T-cell (primary cell): Measurements from ENCODE around the gene DOCK11. TPM values are rescaled to one million over a fixed set of nuclear protein-coding genes. Genes with fewer than 3 reads are reported as not detected.

Experiments
- ATAC-seq, 4 experiments: fragments of 200-7000 bp in 3 of 4; fragments of 150-1000 bp in 1 of 4; cut with Tn5 transposase; replicated peaks in 1 of 4; 1 replicate in 3 of 4; 2 replicates in 1 of 4; pipeline ENCODE4 v1.10.0; 2021; ENCODE audit warnings: moderate library complexity in 3 of 4, mild to moderate bottlenecking in 2 of 4, moderate number of reproducible peaks in 1 of 4
- CTCF ChIA-PET, 2 donors: fragments of 300-600 bp; sonication (Branson Sonifier 250); formaldehyde crosslinking; loops; one replicate each; lab custom pipeline; 2022; ENCODE audit warnings: antibody characterized with exemption in 2 of 2; lab: Charles Lee
- POLR2A ChIA-PET, 2 donors: fragments of 300-600 bp; sonication (Branson Sonifier 250); formaldehyde crosslinking; loops; one replicate each; lab custom pipeline; 2022; ENCODE audit warnings: antibody characterized with exemption in 2 of 2; lab: Charles Lee
- DNase-seq, 35 experiments: peaks; one replicate each; pipeline versions ENCODE4 v3.0.0 to v3.0.0-alpha.2; 2013 to 2023
- H3K27ac ChIP-seq: one replicate; pipeline ENCODE4 v1.5.1; 2013; ENCODE audit warnings: low read length
- H3K27me3 ChIP-seq, 2 experiments: replicated peaks in 1 of 2; 1 replicate in 1 of 2; 2 replicates in 1 of 2; pipeline versions ENCODE4 v1.6.1 to v1.7.0; 2013; ENCODE audit warnings: low read length in 1 of 2, mixed read lengths in 1 of 2; ENCODE audit not compliant: control insufficient read depth in 2 of 2, insufficient read depth in 2 of 2; ENCODE audit errors: extremely low read depth in 1 of 2
- H3K36me3 ChIP-seq, 2 donors: 1 replicate in 1 of 2; 2 replicates in 1 of 2; pipeline versions ENCODE4 v1.6.1 to v1.7.0; 2013; ENCODE audit warnings: low read length in 1 of 2; ENCODE audit not compliant: control insufficient read depth in 2 of 2, insufficient read depth in 1 of 2; ENCODE audit errors: extremely low read depth in 1 of 2
- H3K4me1 ChIP-seq, 2 experiments: 1 replicate in 1 of 2; 2 replicates in 1 of 2; pipeline versions ENCODE4 v1.6.1 to v1.7.0; 2013; ENCODE audit warnings: low read length in 2 of 2, mixed read lengths in 1 of 2; ENCODE audit not compliant: insufficient read depth in 2 of 2, control insufficient read depth in 1 of 2; ENCODE audit errors: extremely low read depth in 1 of 2
- H3K4me3 ChIP-seq, 2 donors: 1 replicate in 1 of 2; 2 replicates in 1 of 2; pipeline versions ENCODE4 v1.5.1 to v1.7.0; 2013; ENCODE audit warnings: mild to moderate bottlenecking in 2 of 2, low read length in 1 of 2, moderate library complexity in 1 of 2; ENCODE audit not compliant: control insufficient read depth in 1 of 2; ENCODE audit errors: extremely low read depth in 1 of 2
- H3K9me3 ChIP-seq: 2 replicates; pipeline ENCODE4 v1.7.0; 2013
- H3K27ac Mint-ChIP-seq, 2 donors: one replicate each; pipeline ENCODE4 v1.8.0; 2020 to 2021; ENCODE audit warnings: mild to moderate bottlenecking in 2 of 2, mixed read lengths in 2 of 2
- H3K27me3 Mint-ChIP-seq, 2 donors: one replicate each; pipeline ENCODE4 v1.8.0; 2021 to 2022; ENCODE audit warnings: mixed read lengths in 2 of 2
- H3K36me3 Mint-ChIP-seq: one replicate; pipeline ENCODE4 v1.8.0; 2021; ENCODE audit warnings: mixed read lengths
- H3K4me1 Mint-ChIP-seq, 3 donors: one replicate each; pipeline ENCODE4 v1.8.0; 2020 to 2022; ENCODE audit warnings: mixed read lengths in 3 of 3, mild to moderate bottlenecking in 1 of 3
- H3K4me3 Mint-ChIP-seq, 3 donors: one replicate each; pipeline ENCODE4 v1.8.0; 2020 to 2022; ENCODE audit warnings: mild to moderate bottlenecking in 3 of 3, mixed read lengths in 3 of 3, moderate library complexity in 3 of 3
- H3K9me3 Mint-ChIP-seq, 3 donors: one replicate each; pipeline ENCODE4 v1.8.0; 2020 to 2022; ENCODE audit warnings: mixed read lengths in 3 of 3
- WGBS: methylation state at CpG from one replicate; pipeline ENCODE4 v1.1.5; 2013; ENCODE audit warnings: missing lambda C conversion rate; ENCODE audit not compliant: insufficient coverage; 5-methylcytosine and 5-hydroxymethylcytosine counted together
- total RNA-seq, 35 experiments: library from RNA in 6 of 35; stranded (reverse) in 6 of 35; fragments of 120-200 nt in 1 of 35; gene quantifications; one replicate each; pipeline versions ENCODE4 v1.2.1 to v1.2.4 and lab custom pipeline; 2013 to 2026

Gene DOCK11
- total RNA-seq, 5 donors from 2014 or later (not counting 1 experiment from before 2014, with no cell fraction given) = 90.7 to 102 (median 94.5) TPM

DNA sequence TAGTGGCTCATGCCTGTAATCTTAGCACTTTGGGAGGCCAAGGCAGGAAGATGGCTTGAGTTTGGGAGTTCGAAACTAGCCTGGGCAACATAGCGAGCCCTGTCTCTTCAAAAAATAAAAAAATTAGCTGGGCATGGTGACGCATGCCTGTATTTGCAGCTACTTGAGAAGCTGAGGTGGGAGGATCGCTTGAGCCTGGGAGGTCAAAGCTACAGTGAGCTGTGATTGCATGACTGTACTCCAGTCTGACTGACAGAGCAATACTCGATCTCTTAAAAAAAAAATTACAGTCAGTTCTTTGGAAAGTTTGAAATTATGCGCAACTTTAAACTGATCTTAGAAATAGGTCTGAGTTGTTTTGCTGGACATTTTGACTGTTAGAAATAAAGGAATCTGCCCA is 55.8 kb downstream of the DOCK11 start:
- Histone ChIP-seq H3K27ac (no peak overlapping the region), H3K4me3 (no peak overlapping the region), H3K27me3 (no peaks in the 10 kb centered on the region), H3K36me3 (peaks cover 7 to 72% of the 10 kb centered on the region in 2 donors), H3K9me3 (no peaks in the 10 kb centered on the region), H3K4me1 (peaks cover 0 to 3% of the 10 kb centered on the region in 2 experiments)
- Mint-ChIP-seq H3K4me1 (peaks cover 10 to 21% (median 16%) of the 10 kb centered on the region in 3 donors), H3K27ac (no peak overlapping the region), H3K9me3 (no peaks in the 10 kb centered on the region), H3K27me3 (peaks cover 0 to 4% of the 10 kb centered on the region in 2 donors), H3K4me3 (no peak overlapping the region), H3K36me3 (peaks cover 12% of the 10 kb centered on the region)
- DNase-seq (no peak), ATAC-seq (no peak)
- WGBS = 80% methylated on average over 1 of the region's 6 CpGs
- ChIA-PET POLR2A (no interaction called here), CTCF (no interaction called here)

DNA sequence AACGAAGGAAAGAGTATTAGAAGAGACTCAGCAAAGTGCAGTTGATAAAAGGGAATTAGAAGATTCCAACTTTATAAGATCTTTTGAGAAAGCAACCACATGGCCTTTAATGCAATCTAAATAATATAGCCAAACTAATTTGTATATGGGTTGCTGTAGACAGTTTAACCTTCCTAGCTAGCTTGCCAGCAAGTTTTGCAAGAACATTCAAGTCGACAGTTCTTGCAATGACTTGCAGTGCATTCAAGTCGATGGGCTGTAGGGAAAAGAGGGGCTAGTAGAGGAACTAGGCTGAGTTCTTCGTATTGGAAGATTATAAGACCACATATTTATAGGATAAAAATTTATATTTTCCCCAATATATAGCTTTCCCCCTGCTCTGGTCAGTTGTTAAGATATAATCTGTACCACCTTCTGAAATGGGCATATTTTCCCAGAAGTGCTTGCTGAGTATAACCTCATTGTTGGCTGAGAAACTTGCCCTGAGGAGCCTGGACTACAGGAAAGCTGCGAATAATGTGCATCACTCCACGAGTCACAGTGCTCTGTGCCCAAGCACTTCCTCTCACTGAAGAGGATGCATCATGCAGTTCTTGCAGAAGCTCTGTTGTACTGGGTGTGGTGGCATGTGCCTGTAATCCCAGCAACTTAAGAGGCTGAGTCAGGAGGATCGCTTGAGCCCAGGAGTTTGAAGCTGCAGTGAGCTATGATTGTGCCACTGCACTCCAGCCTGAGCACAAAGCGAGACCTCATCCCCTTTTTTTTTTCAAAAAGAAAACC is 56.7 kb downstream of the DOCK11 start:
- DNase-seq (no peak), ATAC-seq (peak in 1 of 4 experiments; percentile 38)
- ChIA-PET CTCF (interaction anchor here (0.5 to 1.1 kb wide), 3 partner anchors 8 to 1051 kb away, joined by 3 read pairs; no protein-coding TSS in a partner anchor), POLR2A (interaction anchor here in 1 of 2 donors (0.6 kb wide), 1 partner anchor 54 kb away, joined by 3 read pairs; no protein-coding TSS in a partner anchor)
- H3K4me3 ChIP-seq = no peak overlapping the region
- Mint-ChIP-seq H3K9me3 (no peaks in the 10 kb centered on the region), H3K27me3 (peaks cover 0 to 9% of the 10 kb centered on the region in 2 donors), H3K36me3 (peaks cover 18% of the 10 kb centered on the region), H3K27ac (peak overlapping the region; percentile 34 to 71), H3K4me1 (peaks cover 10 to 28% (median 16%) of the 10 kb centered on the region in 3 donors), H3K4me3 (no peak overlapping the region)
- no CpG with 5 or more reads among the region's 8 CpGs for WGBS
- peaks cover 0 to 3% of the 10 kb centered on the region in 2 experiments for H3K4me1 ChIP-seq
- no peaks in the 10 kb centered on the region for H3K27me3 ChIP-seq
- no peaks in the 10 kb centered on the region for H3K9me3 ChIP-seq
- H3K36me3 ChIP-seq = peaks cover 7 to 70% of the 10 kb centered on the region in 2 donors
- H3K27ac ChIP-seq = no peak overlapping the region

DNA sequence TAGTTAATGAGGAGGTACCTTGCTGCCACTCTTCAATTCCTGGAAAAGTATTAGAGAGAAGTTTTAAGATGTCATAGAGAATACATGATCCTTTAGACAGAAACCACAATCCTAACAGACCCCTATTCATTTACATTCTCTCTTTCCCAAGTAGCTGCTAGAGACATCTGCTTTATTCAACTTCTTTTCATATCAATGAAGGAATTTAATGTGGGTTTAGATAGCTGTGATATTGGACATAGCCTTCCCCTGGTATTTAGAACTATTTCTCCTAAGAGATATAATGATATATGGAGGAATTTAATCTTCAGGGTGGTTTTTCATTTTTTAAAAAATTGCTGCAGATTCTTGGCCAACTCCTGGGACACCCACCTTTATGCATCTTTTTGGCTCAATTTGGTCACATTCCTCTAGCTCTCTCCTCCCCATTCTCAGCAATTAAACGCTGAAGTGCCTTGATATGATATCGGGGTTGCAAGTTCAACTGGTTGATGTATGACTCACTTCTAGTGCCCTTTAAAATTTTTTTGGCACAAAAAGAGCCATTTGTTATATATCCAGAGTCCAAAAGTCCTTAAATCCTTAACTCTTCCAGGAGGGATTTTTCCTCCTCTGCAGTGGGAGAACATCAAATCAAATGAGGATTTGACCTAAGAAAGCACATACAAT is 57.6 kb downstream of the DOCK11 start:
- no peaks in the 10 kb centered on the region for H3K27me3 ChIP-seq
- WGBS = no CpG with 5 or more reads among the region's 2 CpGs
- H3K27me3 Mint-ChIP-seq = peaks cover 0 to 7% of the 10 kb centered on the region in 2 donors
- peaks cover 7 to 64% of the 10 kb centered on the region in 2 donors for H3K36me3 ChIP-seq
- H3K4me3 Mint-ChIP-seq = no peak overlapping the region
- H3K36me3 Mint-ChIP-seq = peaks cover 18% of the 10 kb centered on the region
- H3K9me3 ChIP-seq = no peaks in the 10 kb centered on the region
- no peak overlapping the region for H3K27ac ChIP-seq
- no peak overlapping the region for H3K4me3 ChIP-seq
- no peak for DNase-seq
- peaks cover 9 to 28% (median 16%) of the 10 kb centered on the region in 3 donors for H3K4me1 Mint-ChIP-seq
- peak overlapping the region; percentile 34 to 39 for H3K27ac Mint-ChIP-seq
- H3K9me3 Mint-ChIP-seq = no peaks in the 10 kb centered on the region
- peaks cover 0 to 3% of the 10 kb centered on the region in 2 experiments for H3K4me1 ChIP-seq
- no peak for ATAC-seq
- CTCF ChIA-PET = interaction anchor here in 1 of 2 donors (0.5 to 1.1 kb wide), 2 partner anchors 54 to 120 kb away, joined by 3 read pairs; no protein-coding TSS in a partner anchor
- POLR2A ChIA-PET = no interaction called here

DNA sequence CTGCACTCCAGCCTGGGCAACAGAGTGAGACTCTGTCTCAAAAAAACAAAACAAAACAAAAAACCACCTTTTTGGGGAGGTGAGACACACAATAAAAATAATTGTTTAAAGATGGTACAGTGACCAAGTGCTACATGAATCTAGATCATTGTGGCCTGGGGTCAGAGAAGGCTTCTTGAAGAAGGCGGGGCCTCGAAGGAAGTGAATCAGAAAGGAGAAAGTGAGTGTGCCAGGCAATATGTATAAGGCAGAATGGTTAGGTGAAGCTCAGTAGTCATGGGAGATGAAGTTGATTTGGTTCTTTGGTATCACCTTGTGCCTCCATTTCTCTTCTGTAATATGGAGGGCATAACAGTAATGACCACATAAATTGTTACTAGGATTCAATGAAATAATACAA is 58.9 kb downstream of the DOCK11 start:
- CTCF ChIA-PET = no interaction called here
- H3K27ac ChIP-seq = no peak overlapping the region
- Mint-ChIP-seq H3K27ac (peak overlapping the region in 1 of 2 donors; percentile 67), H3K4me3 (no peak overlapping the region), H3K9me3 (no peaks in the 10 kb centered on the region), H3K36me3 (peaks cover 18% of the 10 kb centered on the region), H3K4me1 (peaks cover 6 to 34% (median 20%) of the 10 kb centered on the region in 3 donors), H3K27me3 (peaks cover 0 to 4% of the 10 kb centered on the region in 2 donors)
- H3K9me3 ChIP-seq = no peaks in the 10 kb centered on the region
- POLR2A ChIA-PET = no interaction called here
- DNase-seq = no peak
- H3K4me3 ChIP-seq = no peak overlapping the region
- H3K27me3 ChIP-seq = no peaks in the 10 kb centered on the region
- 75% methylated on average over 2 of the region's 2 CpGs for WGBS
- ATAC-seq = no peak
- peaks cover 7 to 57% of the 10 kb centered on the region in 2 donors for H3K36me3 ChIP-seq
- peaks cover 0 to 3% of the 10 kb centered on the region in 2 experiments for H3K4me1 ChIP-seq

DNA sequence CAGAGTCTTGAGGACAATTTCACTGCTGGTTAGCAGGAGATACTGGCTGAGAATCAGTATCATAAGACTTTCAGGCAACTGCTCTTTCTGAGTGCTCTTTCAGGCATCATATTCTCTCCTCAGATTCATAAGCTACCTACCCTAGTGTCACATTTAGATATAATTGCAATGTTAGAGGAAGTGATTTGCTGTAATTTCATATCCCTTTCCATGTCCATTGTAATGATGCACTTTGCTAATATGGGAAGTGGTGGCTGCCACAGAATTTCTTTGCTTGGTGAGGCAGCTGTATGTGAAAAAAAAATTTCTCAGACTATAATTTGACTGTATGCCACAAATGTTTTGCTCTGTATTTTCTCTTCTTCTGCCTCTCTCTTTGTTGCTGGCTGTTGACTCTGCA is 63.3 kb downstream of the DOCK11 start:
- no peak for DNase-seq
- peaks cover 0 to 30% (median 14%) of the 10 kb centered on the region in 3 donors for H3K4me1 Mint-ChIP-seq
- Histone ChIP-seq H3K4me1 (no peaks in the 10 kb centered on the region), H3K36me3 (peaks cover 7 to 58% of the 10 kb centered on the region in 2 donors), H3K4me3 (no peak overlapping the region), H3K9me3 (no peaks in the 10 kb centered on the region), H3K27ac (no peak overlapping the region), H3K27me3 (no peaks in the 10 kb centered on the region)
- peaks cover 0 to 4% of the 10 kb centered on the region in 2 donors for H3K27me3 Mint-ChIP-seq
- peaks cover 24% of the 10 kb centered on the region for H3K36me3 Mint-ChIP-seq
- H3K27ac Mint-ChIP-seq = peak overlapping the region; percentile 12 to 19
- H3K9me3 Mint-ChIP-seq = no peaks in the 10 kb centered on the region
- no peak overlapping the region for H3K4me3 Mint-ChIP-seq
- CTCF ChIA-PET = interaction anchor here (0.6 to 1.0 kb wide), 2 partner anchors 9 to 99 kb away, joined by 3 to 4 read pairs; no protein-coding TSS in a partner anchor
- POLR2A ChIA-PET = interaction anchor here in 1 of 2 donors (0.6 kb wide), 1 partner anchor 63 kb away, joined by 7 read pairs; the partner anchor contains the start of gene DOCK11
- no peak for ATAC-seq

DNA sequence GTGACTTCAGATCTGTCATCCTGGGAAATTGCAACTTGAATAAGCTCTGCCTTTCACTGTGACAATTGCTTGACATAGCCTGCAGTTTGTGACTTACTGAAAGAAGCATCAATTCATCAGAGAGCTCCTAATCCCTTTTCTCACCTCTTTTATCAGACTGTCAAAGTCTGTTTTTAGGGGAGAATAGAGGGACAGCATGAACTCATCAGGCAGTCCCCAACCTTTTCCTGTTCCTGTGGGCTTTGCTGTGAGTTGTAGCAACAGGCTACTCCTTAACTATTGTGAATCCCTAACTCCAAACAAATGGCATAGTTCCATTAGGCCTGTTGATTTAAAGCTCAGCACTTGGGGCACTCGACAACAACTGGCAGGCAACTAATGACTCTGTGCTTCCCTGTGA is 64.9 kb downstream of the DOCK11 start:
- peaks cover 0 to 57% of the 10 kb centered on the region in 2 donors for H3K36me3 ChIP-seq
- H3K27ac ChIP-seq = no peak overlapping the region
- Mint-ChIP-seq H3K4me3 (no peak overlapping the region), H3K9me3 (no peaks in the 10 kb centered on the region), H3K27ac (peak overlapping the region; percentile 2 to 46), H3K36me3 (peaks cover 20% of the 10 kb centered on the region), H3K4me1 (peaks cover 6 to 32% (median 13%) of the 10 kb centered on the region in 3 donors), H3K27me3 (peaks cover 0 to 4% of the 10 kb centered on the region in 2 donors)
- H3K27me3 ChIP-seq = no peaks in the 10 kb centered on the region
- ChIA-PET POLR2A (interaction anchor here (0.5 to 1.1 kb wide), 2 partner anchors 29 to 63 kb away, joined by 7 to 17 read pairs; no protein-coding TSS in a partner anchor), CTCF (no interaction called here)
- ATAC-seq (no peak), DNase-seq (no peak)
- no CpG with 5 or more reads among the region's 1 CpG for WGBS
- H3K4me3 ChIP-seq = no peak overlapping the region
- H3K4me1 ChIP-seq = no peaks in the 10 kb centered on the region
- H3K9me3 ChIP-seq = no peaks in the 10 kb centered on the region
